GM23338 (cell line): ENCODE measurements around the gene AMPD3. TPM values are rescaled to one million over a fixed set of nuclear protein-coding genes. Genes with fewer than 3 reads are reported as not detected.

ENCODE experiments used
- ATAC-seq: fragments of 200-7000 bp; cut with Tn5 transposase; 3 replicates; pipeline ENCODE4 v1.9.1; 2020
- DNase-seq: peaks from one replicate; pipeline ENCODE4 v3.0.0-alpha.2; 2015; ENCODE audit warnings: low spot score
- H2AFZ ChIP-seq: fragments of 200-600 bp; sonication (generic); 2 replicates; pipeline ENCODE4 v1.8.0; 2016; ENCODE audit warnings: antibody characterized with exemption, mild to moderate bottlenecking, moderate library complexity
- H3F3A ChIP-seq: fragments of 200-600 bp; sonication (generic); replicated peaks from 2 replicates; pipeline ENCODE4 v1.8.0; 2017; ENCODE audit warnings: antibody characterized with exemption, mixed run types, low read depth
- H3K27ac ChIP-seq: fragments of 200-600 bp; sonication (generic); 2 replicates; pipeline ENCODE4 v1.6.1; 2016; ENCODE audit warnings: low read depth
- H3K27me3 ChIP-seq: fragments of 200-600 bp; sonication (generic); 2 replicates; pipeline ENCODE4 v1.8.0; 2016; ENCODE audit warnings: mild to moderate bottlenecking, mixed run types, moderate library complexity; ENCODE audit not compliant: insufficient read depth
- H3K36me3 ChIP-seq: fragments of 200-600 bp; sonication (generic); 2 replicates; pipeline ENCODE4 v1.8.0; 2016; ENCODE audit warnings: mild to moderate bottlenecking; ENCODE audit not compliant: insufficient read depth
- H3K4me1 ChIP-seq: fragments of 200-600 bp; sonication (generic); 2 replicates; pipeline ENCODE4 v1.8.0; 2016; ENCODE audit warnings: mild to moderate bottlenecking, moderate library complexity; ENCODE audit not compliant: insufficient read depth
- H3K4me2 ChIP-seq: fragments of 200-600 bp; sonication (generic); 2 replicates; pipeline ENCODE4 v1.7.1; 2017; ENCODE audit warnings: mixed run types
- H3K4me3 ChIP-seq: fragments of 200-600 bp; sonication (generic); 2 replicates; pipeline ENCODE4 v1.6.1; 2016; ENCODE audit warnings: mixed run types
- H3K79me2 ChIP-seq: fragments of 200-600 bp; sonication (generic); replicated peaks from 2 replicates; pipeline ENCODE4 v1.8.0; 2017; ENCODE audit warnings: mild to moderate bottlenecking; ENCODE audit not compliant: insufficient read depth
- H3K9me2 ChIP-seq: fragments of 200-600 bp; sonication (generic); 2 replicates; pipeline ENCODE4 v1.8.0; 2017; ENCODE audit not compliant: insufficient read depth
- H4K20me1 ChIP-seq: fragments of 200-600 bp; sonication (generic); replicated peaks from 2 replicates; pipeline ENCODE4 v1.8.0; 2017; ENCODE audit warnings: mild to moderate bottlenecking; ENCODE audit not compliant: insufficient read depth
- H3K27ac Mint-ChIP-seq: 2 replicates; pipeline ENCODE4 v1.8.0; 2020; ENCODE audit warnings: inconsistent platforms, mild to moderate bottlenecking, moderate library complexity, mixed read lengths
- H3K27me3 Mint-ChIP-seq: 3 replicates; pipeline ENCODE4 v1.8.0; 2022; ENCODE audit warnings: low read depth, mild to moderate bottlenecking, moderate library complexity, mixed read lengths, inconsistent platforms; ENCODE audit not compliant: insufficient read depth, poor library complexity
- H3K36me3 Mint-ChIP-seq: 3 replicates; pipeline ENCODE4 v1.8.0; 2021; ENCODE audit warnings: low read depth, mild to moderate bottlenecking, inconsistent platforms, moderate library complexity, mixed read lengths
- H3K4me1 Mint-ChIP-seq: 3 replicates; pipeline ENCODE4 v1.8.0; 2020; ENCODE audit warnings: mild to moderate bottlenecking, inconsistent platforms, mixed read lengths
- H3K4me3 Mint-ChIP-seq: 3 replicates; pipeline ENCODE4 v1.8.0; 2021; ENCODE audit warnings: moderate library complexity, mild to moderate bottlenecking, inconsistent platforms, mixed read lengths
- H3K9me3 Mint-ChIP-seq: 3 replicates; pipeline ENCODE4 v1.8.0; 2020; ENCODE audit warnings: moderate library complexity, mild to moderate bottlenecking, inconsistent platforms, mixed read lengths
- CREB1 ChIP-seq: fragments of 250-450 bp; sonication (Bioruptor Pico); IDR thresholded peaks from 2 replicates; pipeline ENCODE4 v1.5.0; 2020; ENCODE audit warnings: low read depth, mild to moderate bottlenecking, moderate library complexity
- CTCF ChIP-seq, 2 experiments: fragments of 200-600 bp in 1 of 2; sonication (generic) in 1 of 2; conservative IDR thresholded peaks; 2 replicates each; pipeline versions ENCODE4 v1.5.1 to v1.6.1; 2016 to 2017; ENCODE audit warnings: antibody characterized with exemption in 2 of 2, low read depth in 2 of 2, mild to moderate bottlenecking in 2 of 2, moderate library complexity in 1 of 2
- ETS1 ChIP-seq: IDR thresholded peaks from 2 replicates; pipeline ENCODE4 v1.6.1; 2016; ENCODE audit warnings: antibody characterized with exemption
- EZH2phosphoT487 ChIP-seq: fragments of 200-600 bp; sonication (generic); IDR thresholded peaks from one replicate; pipeline ENCODE4 v1.8.1; 2018; ENCODE audit warnings: antibody characterized with exemption; ENCODE audit not compliant: unreplicated experiment
- JUNB ChIP-seq: IDR thresholded peaks from one replicate; pipeline ENCODE4 v1.6.1; 2016; ENCODE audit warnings: antibody characterized with exemption; ENCODE audit not compliant: unreplicated experiment
- NANOG ChIP-seq: IDR thresholded peaks from 2 replicates; pipeline ENCODE4 v1.6.1; 2016; ENCODE audit warnings: antibody characterized with exemption, borderline replicate concordance
- POLR2AphosphoS5 ChIP-seq: IDR thresholded peaks from 2 replicates; pipeline ENCODE4 v1.6.1; 2016; ENCODE audit warnings: antibody characterized with exemption, low read depth
- REST ChIP-seq: IDR thresholded peaks from one replicate; pipeline ENCODE4 v1.6.1; 2018; ENCODE audit warnings: antibody characterized with exemption; ENCODE audit not compliant: unreplicated experiment
- STAT1 ChIP-seq: IDR thresholded peaks from one replicate; pipeline ENCODE4 v1.6.1; 2016; ENCODE audit warnings: antibody characterized with exemption; ENCODE audit not compliant: unreplicated experiment
- ZNF331 ChIP-seq: fragments of 250-450 bp; sonication (Bioruptor Pico); IDR thresholded peaks from 2 replicates; pipeline ENCODE4 v1.5.0; 2020; ENCODE audit warnings: low read depth, mild to moderate bottlenecking, moderate library complexity
- ZNF462 ChIP-seq: fragments of 250-450 bp; sonication (Bioruptor Pico); IDR thresholded peaks from 2 replicates; pipeline ENCODE4 v1.5.0; 2020; ENCODE audit warnings: mild to moderate bottlenecking, moderate library complexity
- polyA plus RNA-seq: library from polyadenylated mRNA; unstranded; fragments of >200 nt; fragmentation: Nextera tagmentation; extraction: Ambion mirVana; gene quantifications from 2 replicates; pipeline ENCODE4 v1.2.1, GENCODE V29; 2016
- total RNA-seq: library from RNA; depleted of rRNA; stranded (reverse); fragments of >200 nt; shearing (Covaris generic); gene quantifications from 2 replicates; pipeline ENCODE4 v1.2.3, GENCODE V29; 2014

AMPD3 gene
- total and polyA plus RNA-seq, 2 experiments from 2014 or later: 1.6 to 2.1 TPM

GRCh38 chr11:10476342-10476741 is 21.3 kb downstream of the AMPD3 start:
- Histone ChIP-seq H3K36me3 (no peaks in the 10 kb centered on the region), H3K9me2 (no peaks in the 10 kb centered on the region), H3K4me3 (no peak overlapping the region), H4K20me1 (no peaks in the 10 kb centered on the region), H2AFZ (no peak overlapping the region), H3K4me2 (no peak overlapping the region), H3K4me1 (no peaks in the 10 kb centered on the region), H3K27me3 (no peaks in the 10 kb centered on the region), H3K79me2 (no peaks in the 10 kb centered on the region), H3F3A (no peaks in the 10 kb centered on the region), H3K27ac (no peak overlapping the region)
- no peaks in the 10 kb centered on the region for H3K9me3 Mint-ChIP-seq
- peaks cover 14% of the 10 kb centered on the region; the same call in 2 of the 3 replicates for H3K4me1 Mint-ChIP-seq
- H3K36me3 Mint-ChIP-seq: no peaks in the 10 kb centered on the region
- ATAC-seq (no peak), DNase-seq (no peak)
- peaks cover 2% of the 10 kb centered on the region for H3K27me3 Mint-ChIP-seq
- H3K27ac Mint-ChIP-seq: no peak overlapping the region
- no peak overlapping the region for H3K4me3 Mint-ChIP-seq
- TF ChIP-seq POLR2AphosphoS5 (no peak), STAT1 (no peak), REST (no peak), NANOG (no peak), CREB1 (no peak), CTCF (conservative IDR thresholded peaks at IDR 0.05; ENCODE audit: low read depth in 2 of 2) (no peak), EZH2phosphoT487 (no peak), JUNB (no peak), ZNF331 (no peak), ZNF462 (CRISPR knock-in tag) (no peak), ETS1 (no peak)
